HEK293 (cell line): Measurements from ENCODE around the gene KLHL29.

Source experiments
- CTCF ChIP-seq: fragments of 450-650 bp; formaldehyde crosslinking; IDR thresholded peaks from 2 replicates; pipeline ENCODE4 v1.5.1; 2016; ENCODE audit warnings: missing biosample characterization, missing genetic modification characterization
- KLF7 ChIP-seq: fragments of 450-650 bp; formaldehyde crosslinking; IDR thresholded peaks from 2 replicates; pipeline ENCODE4 v1.5.1; 2016; ENCODE audit warnings: missing biosample characterization, missing genetic modification characterization, borderline replicate concordance
- ZNF18 ChIP-seq: fragments of 450-650 bp; formaldehyde crosslinking; IDR thresholded peaks from 2 replicates; pipeline ENCODE4 v1.5.1; 2016; ENCODE audit warnings: missing biosample characterization, missing genetic modification characterization
- ZNF426 ChIP-seq: fragments of 450-650 bp; formaldehyde crosslinking; IDR thresholded peaks from 2 replicates; pipeline ENCODE4 v1.5.1; 2017; ENCODE audit warnings: missing biosample characterization, missing genetic modification characterization, mild to moderate bottlenecking, inconsistent platforms, moderate library complexity

GRCh38 chr2:23706613-23707078, 321.7 kb downstream of the KLHL29 start:
- TF ChIP-seq KLF7 (tag by site-specific recombination), result no peak
- no peak for TF ChIP-seq CTCF (tag by site-specific recombination)
- no peak for TF ChIP-seq ZNF426 (tag by site-specific recombination)
- TF ChIP-seq ZNF18 (tag by site-specific recombination), result no peak
